AG09319 (cell line): Measurements from ENCODE around the gene ENTPD7.

ENCODE experiments used
- DNase-seq: peaks from one replicate; pipeline ENCODE4 v3.0.0-alpha.2; 2010; ENCODE audit warnings: low read depth; ENCODE audit errors: extremely low read depth
- CTCF ChIP-seq: IDR thresholded peaks from 2 replicates; pipeline ENCODE4 v1.5.1; 2011; ENCODE audit warnings: low read depth, mild to moderate bottlenecking, inconsistent platforms, low read length, moderate library complexity

The ENTPD7 gene

GRCh38 chr10:99676895-99677294, 17.6 kb downstream of the ENTPD7 start:
- TF ChIP-seq CTCF, result no peak
- DNase-seq, result no peak

- TF ChIP-seq CTCF, result no peak
- DNase-seq, result no peak
Observed at GRCh38 chr10:99678921-99679320, 19.6 kb downstream of the ENTPD7 start.

GRCh38 chr10:99681553-99681952, 22.2 kb downstream of the ENTPD7 start:
- no peak for TF ChIP-seq CTCF
- peak; percentile 70 for DNase-seq

GRCh38 chr10:99682032-99682431, 22.7 kb downstream of the ENTPD7 start:
- TF ChIP-seq CTCF, result no peak
- no peak for DNase-seq

GRCh38 chr10:99682752-99683151, 23.4 kb downstream of the ENTPD7 start:
- TF ChIP-seq CTCF, result no peak
- DNase-seq, result no peak

- DNase-seq, result no peak
- TF ChIP-seq CTCF, result no peak
Observed at GRCh38 chr10:99685597-99685967, 26.3 kb downstream of the ENTPD7 start.

- no peak for TF ChIP-seq CTCF
- DNase-seq, result no peak
Observed at GRCh38 chr10:99689461-99689860, 30.2 kb downstream of the ENTPD7 start.
